ENCODE data around the gene SLC6A6.

Gene SLC6A6

DNA sequence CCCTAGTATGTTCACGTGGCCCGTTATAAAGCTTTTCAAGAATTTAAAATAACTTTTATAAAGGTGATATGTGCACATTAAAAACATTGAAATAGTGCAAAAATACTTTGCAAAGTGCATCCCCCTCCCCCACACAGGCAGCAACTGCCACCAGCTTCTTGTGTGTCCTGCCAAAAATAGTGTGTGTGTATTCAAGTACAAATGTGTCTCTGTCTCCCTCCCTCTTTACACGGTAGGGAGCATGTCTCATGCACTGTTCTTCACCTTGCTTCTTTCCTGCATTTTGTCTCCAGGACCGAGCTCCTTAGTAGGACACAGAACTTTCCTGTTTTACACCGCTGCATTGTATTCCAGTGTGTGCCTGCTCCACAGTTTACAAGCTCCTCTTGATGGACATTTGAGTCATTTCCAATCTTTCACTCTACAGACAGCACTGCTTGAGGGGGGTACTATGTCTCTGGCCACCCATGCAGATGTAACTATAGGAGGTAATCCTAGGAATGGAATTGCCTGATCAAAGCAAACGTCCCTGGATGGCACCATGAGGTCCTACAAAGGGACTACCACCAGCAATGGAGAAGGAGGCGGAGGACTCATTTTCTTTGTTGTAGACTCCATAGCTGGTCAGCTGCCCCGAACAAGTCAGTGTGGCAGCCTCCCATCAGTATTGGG is 52.4 kb downstream of the SLC6A6 start:
- DNase-seq (ENCODE audit: low read depth) = no peak

GRCh38 chr3:14455571-14456317 is 53.3 kb downstream of the SLC6A6 start:
- no peak for DNase-seq (ENCODE audit: low read depth)

GRCh38 chr3:14456794-14457193 is 54.4 kb downstream of the SLC6A6 start:
- DNase-seq (ENCODE audit: low read depth) = no peak

DNA sequence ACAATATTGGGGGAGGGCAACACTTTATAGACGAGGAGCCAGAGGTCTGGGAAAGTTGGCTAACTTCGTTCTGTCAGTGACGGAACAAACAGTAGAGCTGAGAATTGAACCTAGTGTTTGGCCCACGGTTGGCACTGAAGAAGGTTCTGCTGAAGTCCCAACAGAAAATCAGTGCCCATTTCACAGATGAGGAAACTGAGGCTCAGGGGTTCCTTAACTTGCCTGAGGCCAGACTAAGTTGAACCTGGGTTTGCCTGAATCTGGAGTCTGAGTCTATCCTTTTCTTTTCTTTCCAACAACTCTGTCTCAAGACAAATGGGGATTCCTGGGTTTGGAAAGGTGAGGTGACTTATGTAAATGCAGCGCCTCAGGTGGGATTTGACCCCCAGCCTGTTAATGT is 55.1 kb downstream of the SLC6A6 start:
- DNase-seq (ENCODE audit: low read depth) = no peak

DNA sequence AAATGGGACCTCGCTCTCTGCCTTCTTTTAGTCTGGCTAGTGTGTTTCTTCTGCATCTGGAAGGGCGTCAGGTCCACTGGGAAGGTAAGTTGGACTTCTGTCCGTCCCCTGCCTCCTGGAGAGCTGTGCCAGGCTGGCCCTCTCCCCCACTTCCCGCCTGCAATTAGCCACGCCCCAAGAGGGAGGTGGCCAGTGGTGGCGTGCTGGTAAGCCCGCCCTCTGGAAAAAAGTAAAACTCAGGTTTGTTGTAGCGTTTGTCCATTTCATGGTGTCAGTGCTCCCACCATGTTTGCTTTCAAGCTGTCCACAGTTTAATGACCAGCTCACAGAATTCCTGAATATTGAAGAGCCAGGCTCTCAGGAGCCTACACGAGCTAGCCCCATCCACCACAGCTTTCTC is 55.6 kb downstream of the SLC6A6 start:
- DNase-seq (ENCODE audit: low read depth) = no peak

DNA sequence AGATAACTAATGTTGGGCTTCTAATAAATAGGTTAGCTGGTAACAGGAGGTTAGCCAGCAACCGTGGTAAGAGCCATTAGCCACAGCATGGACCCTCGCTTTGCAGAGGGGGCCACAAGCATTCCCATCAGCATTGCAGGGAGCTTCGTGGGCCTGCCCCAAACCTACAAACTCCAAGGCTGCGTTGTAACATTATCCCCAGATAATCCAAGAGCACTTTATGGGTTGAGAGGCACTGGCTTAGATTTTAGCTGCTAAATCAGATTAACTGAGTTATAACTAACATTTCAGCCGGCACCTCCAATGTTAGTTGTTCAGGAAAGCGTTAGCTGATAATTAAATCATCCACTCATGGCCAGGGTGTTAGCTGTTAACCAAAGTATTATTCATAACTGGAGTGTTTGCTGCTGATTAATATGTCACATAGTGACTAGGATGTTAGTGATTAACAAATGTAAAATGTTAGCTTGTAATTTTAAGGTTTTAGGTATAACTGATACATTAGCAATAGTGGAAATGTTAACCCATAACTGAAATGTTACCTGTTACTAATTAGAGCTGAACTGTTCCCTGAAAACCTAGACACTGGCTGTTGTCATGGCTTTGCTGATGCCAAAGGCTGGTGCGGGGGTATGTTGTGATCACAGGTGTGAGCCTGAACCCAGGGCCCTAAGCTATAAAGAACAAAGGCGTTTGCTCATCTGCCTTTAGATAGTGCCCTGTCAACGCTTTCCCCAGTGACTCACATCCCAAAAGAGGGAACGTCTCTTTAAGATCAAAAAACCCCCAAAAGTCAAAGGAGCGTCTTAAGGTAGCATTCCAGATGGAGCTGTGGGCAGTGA is 56.2 kb downstream of the SLC6A6 start:
- DNase-seq (ENCODE audit: low read depth) = no peak

DNA sequence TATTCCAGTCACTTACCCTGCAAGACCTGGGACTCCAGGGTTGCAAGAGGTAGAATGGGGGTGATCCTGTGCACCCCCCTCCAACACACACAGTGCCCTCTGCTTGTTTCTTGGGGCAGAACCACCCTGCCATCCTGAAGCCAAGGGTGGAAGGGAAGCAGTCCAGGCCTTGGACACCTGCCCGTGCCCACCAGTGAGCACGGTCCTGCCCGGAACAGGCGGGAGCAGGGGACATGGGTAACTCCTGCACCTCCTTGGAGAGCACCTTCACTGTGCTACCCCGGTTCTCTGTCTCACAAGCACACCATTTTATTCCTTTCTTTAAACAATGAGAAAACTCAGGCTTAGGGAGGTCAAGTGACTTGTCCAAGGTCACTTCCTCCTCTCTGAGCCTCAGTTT is 57.0 kb downstream of the SLC6A6 start:
- no peak for DNase-seq (ENCODE audit: low read depth)

DNA sequence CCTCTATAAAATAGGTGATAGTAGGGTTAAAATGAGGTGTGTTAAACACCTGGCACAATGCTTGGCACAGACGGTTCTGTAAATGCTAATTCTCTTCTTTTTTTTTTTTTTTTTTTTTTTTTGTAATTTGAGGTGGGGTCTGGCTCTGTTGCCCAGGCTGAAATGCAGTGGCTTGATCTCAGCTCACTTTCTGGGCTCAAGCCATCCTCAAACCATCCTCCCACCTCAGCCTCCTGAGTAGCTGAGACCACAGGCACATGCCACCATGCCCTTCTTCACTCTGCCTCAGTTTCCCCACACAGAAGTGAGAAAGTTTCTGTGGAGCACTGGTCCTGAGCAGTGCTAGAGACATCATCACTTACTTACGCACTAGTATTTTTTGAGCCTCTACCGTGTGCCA is 57.4 kb downstream of the SLC6A6 start:
- no peak for DNase-seq (ENCODE audit: low read depth)

GRCh38 chr3:14460342-14461005 is 58.1 kb downstream of the SLC6A6 start:
- no peak for DNase-seq (ENCODE audit: low read depth)

DNA sequence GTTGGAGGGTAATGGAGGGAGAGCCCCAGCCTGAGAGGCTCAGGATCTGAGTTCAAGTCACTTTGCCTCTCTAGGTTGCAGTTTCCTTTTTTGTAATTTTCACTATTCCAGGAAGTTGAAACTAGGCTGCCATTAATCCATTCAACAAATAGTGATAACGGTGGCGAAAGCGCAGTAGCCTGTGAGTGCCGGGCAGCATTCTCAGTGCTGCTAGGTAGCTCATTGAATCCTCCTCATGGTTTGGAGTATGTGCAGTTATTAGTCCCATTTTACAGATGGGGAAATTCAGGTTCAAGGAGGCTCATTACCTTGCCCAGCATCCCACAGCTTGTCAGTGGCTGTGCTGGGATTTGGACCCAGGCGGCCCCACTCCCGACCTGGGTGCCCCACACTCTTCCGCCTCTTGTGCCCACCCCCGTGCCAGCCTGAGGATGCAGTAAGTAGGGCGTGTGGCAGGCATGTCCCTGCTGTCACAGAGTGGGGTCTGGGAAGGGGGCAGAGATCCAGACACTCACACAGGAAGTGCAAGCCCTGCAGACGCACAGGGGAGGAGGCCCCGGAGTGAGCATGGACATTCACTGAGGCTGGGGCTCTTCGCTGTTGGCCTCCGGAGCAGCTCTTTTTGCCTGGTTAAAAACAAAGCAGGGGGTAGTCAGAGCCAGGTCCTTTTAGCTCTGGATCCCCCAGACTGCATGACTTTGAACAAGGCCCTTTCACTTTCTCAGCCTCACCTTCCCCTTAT is 58.8 kb downstream of the SLC6A6 start:
- no peak for DNase-seq (ENCODE audit: low read depth)

- no peak for DNase-seq (ENCODE audit: low read depth)
Observed at GRCh38 chr3:14461748-14462324, 59.4 kb downstream of the SLC6A6 start.

GRCh38 chr3:14462738-14463137 is 60.3 kb downstream of the SLC6A6 start:
- no peak for DNase-seq (ENCODE audit: low read depth)

- no peak for DNase-seq (ENCODE audit: low read depth)
Observed at GRCh38 chr3:14463330-14464140, 61.1 kb downstream of the SLC6A6 start.

DNA sequence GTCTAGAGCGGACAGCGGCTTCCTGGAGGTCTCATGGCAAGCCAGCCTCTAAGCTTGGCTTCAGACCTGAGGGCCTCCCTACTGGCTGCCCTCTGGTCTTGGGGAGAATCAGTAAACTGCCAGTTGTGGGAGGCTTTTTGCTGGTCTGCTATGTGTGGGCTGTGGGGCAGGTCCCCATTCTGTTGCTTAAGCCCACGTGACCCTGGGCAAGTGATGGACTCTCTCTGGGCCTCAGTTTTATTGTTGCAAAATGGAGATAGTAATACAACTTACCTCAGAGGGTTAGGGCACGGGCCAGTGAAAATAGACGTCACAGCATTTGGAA is 61.7 kb downstream of the SLC6A6 start:
- DNase-seq (ENCODE audit: low read depth) = no peak

DNA sequence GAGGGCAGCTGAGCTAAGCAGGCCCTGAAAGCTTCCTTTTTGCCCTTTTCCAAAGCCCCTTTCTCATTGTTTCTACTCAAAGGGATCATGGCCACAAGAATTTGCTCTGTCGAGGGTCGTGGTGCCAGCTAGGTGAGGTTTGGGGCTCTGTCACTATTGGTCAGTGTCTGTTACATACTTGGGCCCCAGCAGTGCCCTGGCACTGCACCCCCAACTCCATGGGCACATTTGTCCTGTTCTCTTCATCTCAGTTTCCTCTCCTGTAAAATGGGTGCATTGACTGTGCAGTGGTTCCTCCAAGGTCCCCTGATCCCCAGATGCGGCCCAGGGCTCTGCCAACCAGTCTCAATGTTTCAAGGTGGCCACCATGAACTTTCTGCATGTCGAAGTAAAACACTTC is 62.1 kb downstream of the SLC6A6 start:
- no peak for DNase-seq (ENCODE audit: low read depth)

DNA sequence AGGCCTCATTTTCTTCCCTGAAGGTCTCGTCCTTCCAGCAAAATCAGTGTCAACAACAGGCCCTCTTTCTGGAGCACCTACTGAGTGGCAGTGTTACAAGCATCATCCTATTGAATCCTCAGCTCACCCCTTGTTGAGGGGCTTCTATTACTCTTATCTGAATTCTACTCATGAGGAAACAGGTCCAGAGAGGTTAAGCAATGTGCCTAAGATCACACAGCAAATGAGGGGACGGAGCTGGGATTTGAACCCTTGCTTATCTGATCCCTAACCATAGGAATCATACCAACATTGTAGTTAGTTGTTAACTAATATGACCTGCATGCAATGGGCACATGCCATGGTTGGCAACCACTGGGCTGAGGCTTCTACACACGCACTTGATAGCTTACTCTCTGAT is 63.0 kb downstream of the SLC6A6 start:
- DNase-seq (ENCODE audit: low read depth) = no peak

- DNase-seq (ENCODE audit: low read depth) = no peak
Observed at GRCh38 chr3:14466179-14466903, 63.9 kb downstream of the SLC6A6 start.

- no peak for DNase-seq (ENCODE audit: low read depth)
Observed at GRCh38 chr3:14467814-14468620, 65.6 kb downstream of the SLC6A6 start.

DNA sequence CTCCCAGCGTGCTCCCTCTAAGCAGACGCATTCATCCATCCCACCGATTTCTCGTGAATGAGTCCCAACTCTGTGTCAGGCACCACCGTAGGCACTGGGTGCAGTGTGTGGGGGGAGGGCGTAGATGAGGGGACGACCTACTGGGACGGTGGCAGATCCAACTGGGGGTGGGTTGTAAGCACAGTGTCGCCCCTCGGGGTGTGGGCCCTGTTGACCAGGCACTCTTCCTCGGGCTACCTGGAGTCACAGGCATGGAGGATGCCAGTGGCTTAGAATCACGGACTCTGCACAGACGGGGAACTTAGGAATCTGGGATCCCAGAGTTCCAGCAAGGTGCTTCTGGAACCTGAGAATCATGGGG is 66.2 kb downstream of the SLC6A6 start:
- no peak for DNase-seq (ENCODE audit: low read depth)

Data from stimulated activated CD8-positive, alpha-beta memory T cell treated with anti-CD3 and anti-CD28 coated beads, Interleukin-4, amount 100 ng/mL, for 24 hours (primary cell).